DND-41 (cell line): Measurements from ENCODE around the gene HOXA3.

Experiments
- CTCF ChIP-seq: IDR thresholded peaks from 2 replicates; pipeline ENCODE4 v1.5.1; 2012; ENCODE audit warnings: borderline replicate concordance, low read length, moderate library complexity, mild to moderate bottlenecking; ENCODE audit not compliant: poor library complexity, severe bottlenecking; ENCODE audit errors: extremely low read depth
- EZH2 ChIP-seq: IDR thresholded peaks from 3 replicates; pipeline ENCODE4 v1.6.1; 2012; ENCODE audit warnings: borderline replicate concordance, low read depth, mild to moderate bottlenecking, moderate library complexity, low read length, inconsistent platforms; ENCODE audit not compliant: severe bottlenecking

GRCh38 chr7:27094304-27095049, 57.9 kb downstream of the HOXA3 start:
- no peak for TF ChIP-seq CTCF
- no peak for TF ChIP-seq EZH2
